ENCODE measurements around the gene FGFR2. TPM values are rescaled to one million over a fixed set of nuclear protein-coding genes. Genes with fewer than 3 reads are reported as not detected.

FGFR2 gene
- total RNA-seq, 2 experiments from 2014 or later = not detected

DNA sequence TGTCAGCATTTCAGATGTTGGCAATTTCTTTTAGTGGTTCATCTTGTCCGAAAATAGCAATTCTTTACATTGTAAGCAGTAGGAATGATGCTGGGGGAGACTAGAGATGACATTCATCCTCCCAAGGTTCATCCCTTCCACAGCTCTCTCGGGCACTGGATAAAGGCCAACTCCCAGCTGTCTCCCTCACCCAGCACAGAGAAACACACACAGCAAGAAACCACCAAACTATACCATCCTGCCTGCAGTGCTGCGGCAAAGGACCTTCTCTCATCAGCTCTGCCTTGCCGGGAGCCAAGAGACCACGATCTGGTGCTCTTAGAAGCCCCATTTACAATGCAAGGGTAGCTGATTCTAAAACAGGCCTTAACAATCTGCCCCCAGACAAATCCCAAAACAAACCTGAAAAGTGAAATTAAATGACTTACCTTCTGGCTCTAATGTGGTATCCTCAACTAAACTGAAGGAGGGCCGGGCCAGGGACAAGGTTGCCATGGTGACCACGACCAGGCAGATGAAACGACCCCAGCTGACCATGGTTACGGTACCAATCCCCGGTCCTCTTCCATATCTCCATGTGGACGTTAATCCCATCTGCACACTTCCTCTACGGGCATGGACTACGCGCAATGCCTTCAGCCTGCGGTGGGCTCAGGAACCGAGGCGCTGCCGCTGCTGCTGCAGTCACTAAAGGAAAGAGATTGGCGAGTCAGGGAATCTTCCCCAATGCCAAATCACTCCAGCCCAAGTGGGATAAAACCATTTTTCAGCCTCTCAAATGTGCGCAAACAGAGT is 4.8 kb downstream of the FGFR2 start:
- ChIA-PET CTCF (no interaction called here), POLR2A (no interaction called here)

DNA sequence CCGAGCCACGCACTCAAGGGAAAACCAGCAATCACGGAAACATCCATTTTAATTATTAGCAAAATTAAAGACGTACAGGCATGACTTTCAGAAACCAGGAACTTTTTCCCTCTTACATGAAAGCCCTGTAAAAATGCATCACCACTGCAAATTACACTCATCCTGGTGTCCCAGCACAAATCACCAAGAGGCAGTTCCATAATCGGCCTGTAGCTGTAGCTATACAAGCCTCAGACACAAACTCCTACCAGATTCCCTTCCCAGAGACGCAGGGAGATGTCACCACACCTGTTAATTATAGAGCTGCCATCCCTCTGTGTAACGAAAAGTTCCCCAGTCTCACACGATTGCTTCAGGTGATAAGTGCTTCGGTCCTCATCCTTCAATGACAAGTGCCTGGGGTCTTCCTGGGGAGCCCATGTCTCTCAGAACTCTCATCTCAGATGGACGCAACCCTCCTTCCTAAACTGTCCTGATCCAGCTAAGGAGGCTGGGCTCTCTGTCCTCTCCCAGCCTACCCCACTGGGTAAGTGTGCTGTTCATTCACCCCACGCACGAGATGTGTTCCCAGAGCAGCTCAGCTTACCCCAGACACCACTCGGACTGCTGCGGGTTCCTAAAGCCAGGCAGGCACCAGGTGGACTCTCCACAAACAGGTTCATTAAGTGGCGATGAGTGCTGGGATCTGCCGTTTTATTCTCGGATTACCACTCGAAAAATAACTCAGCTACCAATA is 5.9 kb downstream of the FGFR2 start:
- POLR2A ChIA-PET = no interaction called here
- CTCF ChIA-PET = no interaction called here

DNA sequence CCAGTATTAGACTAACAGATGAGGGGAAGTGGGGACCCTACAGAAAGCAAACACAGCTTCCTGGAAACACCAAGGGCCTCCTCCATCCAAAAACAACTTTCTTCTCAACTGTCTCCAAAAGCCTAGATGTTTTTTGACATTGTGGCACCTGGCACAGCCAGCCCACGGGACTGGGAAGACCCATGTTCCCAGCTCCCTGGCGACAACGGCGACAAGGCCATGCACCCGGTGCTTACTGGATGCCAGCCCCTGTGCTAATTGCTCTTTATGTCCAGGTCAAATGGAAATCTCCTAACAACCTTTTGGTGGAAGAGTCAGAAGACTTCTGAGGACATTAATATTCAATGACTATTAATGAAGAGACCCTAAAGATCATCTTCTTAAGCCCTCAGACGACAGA is 7.1 kb downstream of the FGFR2 start:
- ChIA-PET CTCF (no interaction called here), POLR2A (no interaction called here)

DNA sequence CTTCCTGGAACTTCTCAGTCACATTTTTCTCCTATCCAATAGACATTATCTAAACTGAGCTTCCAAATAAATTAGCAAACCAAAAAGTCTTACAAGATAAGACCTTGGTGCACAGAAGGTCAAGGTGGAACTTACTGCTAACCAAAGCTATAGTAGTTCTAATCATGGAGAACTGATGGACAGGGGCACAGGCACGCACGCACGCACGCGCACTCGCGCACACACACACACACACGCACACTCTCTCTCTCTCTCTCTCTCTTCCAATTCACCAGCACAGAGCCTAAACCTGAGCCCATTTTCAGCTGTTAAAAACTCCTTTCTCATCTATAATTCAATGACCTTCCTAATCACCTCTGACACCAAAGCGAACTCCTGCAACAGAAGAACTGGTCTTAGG is 7.5 kb downstream of the FGFR2 start:
- ChIA-PET CTCF (no interaction called here), POLR2A (no interaction called here)

DNA sequence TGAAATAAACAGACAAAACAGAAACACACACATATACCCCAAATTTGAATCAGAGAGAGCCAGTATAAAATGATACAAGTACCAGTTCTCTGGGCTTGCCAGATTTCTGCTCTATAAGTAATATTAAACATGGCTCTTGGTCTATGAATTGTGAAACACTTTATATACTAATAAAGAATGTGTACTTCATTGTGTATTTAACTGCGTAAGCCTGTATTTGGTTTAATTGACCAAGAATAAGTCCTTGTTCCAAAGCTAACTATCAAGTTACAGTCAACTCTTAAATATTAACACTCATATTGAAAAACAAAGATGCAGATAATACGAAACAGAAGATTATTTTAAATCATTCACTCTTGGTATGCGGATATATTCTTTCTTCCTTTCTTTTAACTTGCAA is 8.7 kb downstream of the FGFR2 start:
- CTCF ChIA-PET = no interaction called here

DNA sequence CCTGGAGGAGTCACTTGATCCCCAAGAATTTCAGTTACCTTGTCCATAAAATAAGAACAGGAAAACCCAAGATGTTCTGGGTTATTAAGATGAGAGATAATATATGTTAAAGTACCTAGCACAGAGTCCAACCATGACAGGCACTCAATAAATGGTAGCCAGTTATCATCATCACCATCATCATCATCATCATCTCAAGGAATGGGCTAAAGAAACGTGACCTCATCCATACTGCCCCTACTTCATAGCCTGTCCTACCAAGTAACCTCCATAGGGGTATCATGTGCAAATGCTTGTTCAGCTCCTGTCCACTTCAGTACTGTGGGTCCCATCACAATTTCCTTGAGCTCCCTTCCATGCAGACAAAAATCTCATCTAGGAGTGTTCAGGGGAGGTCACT is 14.4 kb downstream of the FGFR2 start:
- ChIA-PET CTCF (no interaction called here), POLR2A (no interaction called here)

More for the DNA sequence above, 8.7 kb downstream of the FGFR2 start:
- POLR2A ChIA-PET = no interaction called here

DNA sequence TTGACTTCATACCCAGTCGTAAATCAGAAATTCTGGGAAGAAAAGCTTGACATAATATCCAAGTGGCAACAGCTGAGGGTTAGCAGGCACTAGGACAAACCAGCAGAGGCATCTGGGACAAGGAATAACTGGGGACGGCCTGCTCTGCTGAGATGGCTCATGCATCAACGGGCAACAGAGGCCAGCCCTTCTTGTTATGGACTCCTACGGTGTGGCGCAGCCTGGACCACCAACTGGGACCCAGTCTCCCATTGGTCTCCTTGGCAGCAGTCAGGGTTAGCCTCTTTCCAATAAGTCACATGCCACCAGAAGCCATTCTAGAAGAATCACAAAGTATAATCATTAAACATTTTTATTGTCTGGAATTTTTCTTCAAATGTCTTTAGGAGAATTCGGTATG is 15.0 kb downstream of the FGFR2 start:
- ChIA-PET CTCF (no interaction called here), POLR2A (no interaction called here)

DNA sequence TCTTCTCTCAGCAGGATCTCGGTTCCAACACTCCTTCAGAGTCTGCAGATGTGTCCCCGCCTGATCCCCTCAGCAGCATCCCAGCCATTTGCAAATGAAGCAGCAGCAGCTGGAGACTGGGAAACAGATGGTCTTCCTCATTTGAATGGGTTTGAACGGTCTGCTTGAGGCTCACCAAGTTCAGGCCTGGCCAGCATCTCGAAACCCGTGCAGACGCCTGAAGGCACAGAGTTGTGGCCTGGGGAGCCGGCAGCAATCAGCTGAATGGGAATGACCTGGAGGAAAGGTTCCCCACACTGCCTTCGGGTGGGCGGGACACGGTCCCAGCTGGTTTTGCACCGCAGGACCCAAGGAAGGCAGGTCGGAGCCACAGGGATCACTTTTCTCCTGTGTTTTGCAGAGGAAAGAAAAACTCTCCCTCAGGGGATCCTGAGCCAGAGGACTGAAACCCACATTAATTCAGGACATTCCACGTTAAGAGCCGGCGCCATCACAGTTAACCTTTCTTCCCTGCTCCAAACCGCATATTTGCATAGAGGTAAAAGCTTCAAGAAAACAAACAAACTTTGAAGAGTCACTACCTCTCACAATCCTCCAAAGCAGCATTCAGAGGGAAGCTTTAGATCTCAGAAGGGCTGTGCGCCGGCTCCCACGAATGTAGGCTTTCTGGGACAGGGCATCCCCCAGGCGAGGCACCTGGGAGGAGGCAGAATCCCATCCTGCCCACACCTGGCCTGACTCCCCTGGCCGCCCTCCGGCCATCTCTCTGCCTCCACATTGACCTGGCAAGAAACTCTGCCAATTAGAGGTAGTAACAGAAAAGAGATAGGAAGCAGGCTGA is 17.7 kb downstream of the FGFR2 start:
- ChIA-PET CTCF (no interaction called here), POLR2A (no interaction called here)

DNA sequence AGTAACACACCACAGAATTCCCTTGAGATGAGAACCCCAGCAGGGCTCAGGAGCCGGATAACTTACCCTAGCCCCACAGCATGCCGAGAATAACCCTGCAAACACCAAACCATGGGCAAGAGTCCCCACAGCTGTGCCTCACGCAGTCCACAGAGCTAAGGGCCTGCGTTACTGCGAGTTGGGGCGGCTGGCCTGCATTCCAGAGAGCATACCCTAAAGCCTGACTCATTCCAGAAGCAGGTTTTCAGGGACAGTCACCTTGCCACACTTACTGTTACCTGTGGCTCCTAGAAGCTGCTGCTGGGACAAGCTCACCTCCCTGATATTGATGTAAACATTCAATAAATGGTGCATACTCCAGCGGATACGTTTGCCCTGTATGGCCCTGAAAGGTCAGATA is 18.6 kb downstream of the FGFR2 start:
- ChIA-PET POLR2A (no interaction called here), CTCF (no interaction called here)

DNA sequence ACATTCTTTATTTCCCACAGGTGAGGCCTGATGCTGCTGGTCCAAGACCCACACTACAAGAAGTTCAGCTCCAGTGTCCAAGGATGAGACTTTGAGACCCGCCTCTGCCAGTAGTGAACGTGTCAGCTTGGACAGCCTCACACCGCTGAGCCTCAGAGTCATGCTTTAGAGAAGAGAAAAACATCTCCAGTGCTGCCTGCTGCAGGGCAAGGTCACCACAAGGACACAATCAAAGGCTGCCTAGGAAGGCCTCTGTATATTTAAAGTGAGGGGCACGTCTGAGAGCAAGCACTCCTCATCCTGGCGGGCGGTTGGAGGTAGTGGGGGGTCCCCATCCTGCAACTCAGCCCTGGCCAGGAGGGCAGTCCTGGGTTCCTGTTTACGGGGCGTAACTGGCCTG is 19.3 kb downstream of the FGFR2 start:
- CTCF ChIA-PET = no interaction called here
- POLR2A ChIA-PET = no interaction called here

DNA sequence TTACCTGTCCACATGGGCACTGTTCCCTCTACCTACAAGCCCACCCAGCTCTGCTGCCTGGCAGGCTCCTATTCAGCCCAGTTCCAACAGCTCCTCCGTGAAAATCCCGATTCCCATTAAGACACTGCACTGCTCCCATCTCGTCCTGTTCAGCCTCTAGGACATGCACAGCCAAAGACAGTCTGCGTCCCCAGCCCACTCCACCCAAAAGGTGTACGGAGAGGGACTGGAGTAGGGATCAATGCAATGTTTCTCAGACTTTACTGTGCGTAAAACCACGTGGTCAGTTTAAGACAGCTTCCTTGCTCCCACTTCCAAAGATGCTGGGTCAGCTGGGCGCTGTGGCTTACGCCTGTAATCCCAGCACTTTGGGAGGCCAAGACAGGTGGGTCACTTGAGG is 19.9 kb downstream of the FGFR2 start:
- POLR2A ChIA-PET = no interaction called here
- CTCF ChIA-PET = interaction anchor here (0.8 kb wide), 1 partner anchor 36 kb away, joined by 3 read pairs; no protein-coding TSS in a partner anchor

DNA sequence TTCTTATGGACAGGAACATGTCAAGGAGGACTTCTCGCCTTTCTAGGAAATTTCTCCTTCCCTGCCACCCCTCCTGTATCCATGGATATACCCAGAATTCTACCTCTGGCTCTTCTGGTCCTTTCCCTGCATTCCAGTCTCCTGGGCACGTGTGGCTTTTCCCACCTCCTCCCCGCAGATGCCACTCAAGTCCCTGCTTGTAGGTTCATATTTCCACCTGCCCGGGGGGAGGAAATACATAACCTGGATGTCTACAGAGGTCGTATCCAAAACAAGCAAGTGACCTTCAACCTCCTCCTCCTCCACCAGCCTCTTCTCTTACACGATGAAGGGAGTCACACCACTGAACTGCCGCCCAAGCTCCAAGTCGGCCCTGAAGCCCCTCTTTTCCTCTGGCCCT is 20.7 kb downstream of the FGFR2 start:
- POLR2A ChIA-PET = no interaction called here
- CTCF ChIA-PET = interaction anchor here (0.8 kb wide), 1 partner anchor 35 kb away, joined by 3 read pairs; no protein-coding TSS in a partner anchor

DNA sequence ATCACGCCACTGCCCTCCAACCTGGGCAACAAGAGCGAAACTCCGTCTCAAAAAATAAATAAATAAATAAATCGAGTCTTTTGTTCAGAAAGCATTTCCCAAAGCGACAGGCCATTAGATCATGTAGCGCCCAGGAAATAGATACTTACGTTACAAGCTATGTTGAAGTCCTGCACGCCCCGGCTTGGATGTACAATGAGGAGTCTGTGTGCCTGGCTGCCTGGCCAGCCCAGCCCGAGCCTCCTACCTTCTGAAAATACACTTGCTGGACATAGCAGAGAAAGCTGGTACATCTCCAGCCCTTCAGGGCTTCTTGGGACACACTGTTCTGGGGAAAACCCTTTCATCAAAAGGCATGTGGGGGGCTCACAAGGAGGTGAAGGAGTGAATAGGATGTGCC is 22.1 kb downstream of the FGFR2 start:
- ChIA-PET POLR2A (no interaction called here), CTCF (interaction anchor here (0.7 kb wide), 1 partner anchor 524 kb away, joined by 3 read pairs; no protein-coding TSS in a partner anchor)

DNA sequence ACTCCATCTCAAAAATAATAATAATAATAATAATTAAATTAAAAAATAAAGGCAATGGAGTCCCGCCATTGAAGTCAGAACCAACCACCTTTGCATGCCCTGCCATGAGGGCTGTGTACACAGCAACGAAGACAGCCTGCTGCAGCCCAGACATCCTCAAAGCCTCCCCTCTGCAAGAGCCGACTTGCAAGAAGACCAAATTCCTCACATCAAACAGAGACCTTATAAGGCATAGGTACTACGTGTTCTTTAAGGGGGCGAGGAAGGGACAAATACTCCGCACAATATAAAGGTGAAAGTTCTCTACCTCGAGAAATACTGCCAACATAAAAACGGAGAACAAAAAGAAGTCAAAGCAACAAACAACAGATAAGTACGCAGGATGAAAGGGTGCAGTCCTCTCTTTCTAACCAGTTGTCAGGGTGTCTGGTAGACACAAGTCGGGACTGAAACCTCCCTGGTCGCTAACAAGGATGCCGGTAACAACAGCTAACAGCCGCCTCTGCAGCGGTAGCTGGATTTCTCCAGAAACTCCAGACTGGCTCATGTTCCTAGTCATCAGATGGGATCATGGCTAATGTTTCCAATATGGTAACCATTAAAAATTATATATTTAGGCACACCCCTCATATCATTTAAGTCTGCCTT is 23.6 kb downstream of the FGFR2 start:
- POLR2A ChIA-PET = no interaction called here
- CTCF ChIA-PET = no interaction called here

DNA sequence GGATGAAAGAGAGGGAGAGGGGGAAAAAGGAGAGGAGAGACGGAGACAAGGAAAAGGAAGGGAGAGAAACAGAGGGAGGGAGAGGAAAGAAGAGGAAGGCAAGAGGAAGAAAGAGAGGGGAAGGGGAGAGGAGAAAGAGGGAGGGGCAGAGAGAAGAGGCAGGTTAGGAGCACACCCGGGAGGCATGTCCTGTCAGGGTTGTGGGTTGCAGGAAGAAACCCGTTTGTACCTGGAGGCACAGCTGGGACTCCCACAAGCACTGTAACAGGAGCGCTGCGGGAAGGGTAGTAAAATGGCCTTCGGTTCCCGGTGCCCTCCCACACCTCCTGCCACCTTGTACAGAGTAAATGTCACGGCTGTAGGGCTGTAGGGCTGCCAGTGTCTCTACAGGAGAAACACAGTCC is 24.7 kb downstream of the FGFR2 start:
- ChIA-PET POLR2A (no interaction called here), CTCF (no interaction called here)

DNA sequence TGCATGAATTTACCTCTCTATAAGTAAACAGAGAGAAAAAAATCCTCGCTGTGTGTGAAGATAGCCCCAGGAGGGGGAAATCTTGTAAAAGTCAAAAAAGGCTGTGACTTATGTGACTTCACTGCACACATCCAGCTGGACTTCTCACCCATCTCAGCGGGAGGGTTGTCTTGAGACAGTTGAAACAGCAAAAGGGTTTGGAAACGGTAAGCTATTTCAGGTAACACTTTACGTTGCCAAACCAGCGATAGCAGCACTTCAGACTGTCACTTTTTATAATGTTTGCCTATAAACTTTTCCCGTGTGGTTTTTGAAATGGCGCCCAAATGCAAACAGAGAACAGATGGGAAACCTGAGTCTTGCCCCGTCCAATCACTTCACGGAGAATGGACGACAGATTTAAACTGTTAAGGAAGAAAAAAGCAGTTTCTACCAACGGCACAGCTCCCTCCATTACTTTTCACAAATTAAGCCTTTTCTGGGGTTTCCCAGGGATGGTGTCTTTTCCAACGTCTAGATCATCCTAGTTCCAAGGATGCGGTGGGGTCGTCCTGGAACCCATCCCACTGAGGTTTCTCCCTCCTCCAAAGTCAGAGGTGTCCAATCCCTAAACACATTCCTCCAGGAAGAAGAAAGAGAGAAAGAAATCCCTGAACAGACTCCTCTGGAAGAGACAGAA is 25.2 kb downstream of the FGFR2 start:
- ChIA-PET CTCF (no interaction called here), POLR2A (no interaction called here)

DNA sequence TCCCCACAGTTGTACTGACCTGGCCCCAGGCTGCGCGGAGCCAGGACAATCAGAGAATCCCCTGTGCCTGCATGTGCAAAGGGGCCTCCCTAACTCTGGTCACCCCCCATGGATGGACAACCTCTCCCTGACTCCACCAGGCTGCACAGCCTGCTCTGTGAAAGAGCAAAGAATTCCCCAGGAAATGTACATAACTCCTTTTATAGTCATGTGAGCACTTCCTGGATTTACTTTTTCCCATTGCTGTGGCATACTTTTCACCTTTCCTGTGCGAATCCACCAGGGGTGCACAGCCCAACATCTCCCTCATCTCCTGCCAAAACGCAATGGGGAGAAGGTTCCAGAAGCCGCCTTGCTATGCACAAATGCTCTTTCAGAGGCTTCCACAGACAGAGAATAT is 27.9 kb downstream of the FGFR2 start:
- ChIA-PET CTCF (no interaction called here), POLR2A (no interaction called here)

DNA sequence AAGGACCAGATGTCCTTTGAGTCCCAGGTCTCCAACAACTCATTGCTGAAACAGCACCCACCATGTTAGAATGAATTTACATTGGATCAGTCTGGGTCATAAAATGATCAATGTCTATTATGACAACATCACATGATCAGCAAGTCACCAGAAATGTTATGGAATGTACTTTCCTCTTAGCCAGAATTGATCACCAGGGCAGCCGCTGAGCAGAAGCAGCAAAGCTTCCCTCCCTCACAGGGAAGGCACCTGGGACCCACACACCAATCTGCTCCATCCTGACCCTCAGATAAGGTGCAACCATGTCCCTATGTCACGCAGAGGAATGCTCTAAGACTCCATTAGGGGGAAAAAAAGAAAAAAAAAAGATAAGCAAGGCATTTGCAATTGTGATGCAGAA is 30.0 kb downstream of the FGFR2 start:
- ChIA-PET CTCF (no interaction called here), POLR2A (no interaction called here)

DNA sequence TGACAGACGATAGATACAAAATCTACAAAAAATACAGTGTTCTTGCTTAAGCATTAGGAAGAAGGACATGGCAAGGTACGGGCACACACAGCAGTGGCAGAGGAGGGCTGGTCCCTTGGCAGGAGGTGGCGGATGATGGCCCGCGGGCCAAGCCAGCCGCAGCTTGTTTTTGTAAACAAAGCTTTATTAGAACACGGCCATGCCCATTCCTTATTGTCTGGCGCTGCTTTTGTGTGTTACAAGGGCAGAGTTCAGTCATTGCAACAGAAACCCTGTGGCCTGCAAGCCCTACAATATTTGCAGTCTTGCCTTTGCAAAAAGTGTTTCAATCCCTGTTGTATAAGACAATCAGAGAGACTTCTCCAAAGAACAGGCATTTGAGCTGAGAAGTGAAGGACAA is 30.7 kb downstream of the FGFR2 start:
- CTCF ChIA-PET = no interaction called here
- POLR2A ChIA-PET = no interaction called here

DNA sequence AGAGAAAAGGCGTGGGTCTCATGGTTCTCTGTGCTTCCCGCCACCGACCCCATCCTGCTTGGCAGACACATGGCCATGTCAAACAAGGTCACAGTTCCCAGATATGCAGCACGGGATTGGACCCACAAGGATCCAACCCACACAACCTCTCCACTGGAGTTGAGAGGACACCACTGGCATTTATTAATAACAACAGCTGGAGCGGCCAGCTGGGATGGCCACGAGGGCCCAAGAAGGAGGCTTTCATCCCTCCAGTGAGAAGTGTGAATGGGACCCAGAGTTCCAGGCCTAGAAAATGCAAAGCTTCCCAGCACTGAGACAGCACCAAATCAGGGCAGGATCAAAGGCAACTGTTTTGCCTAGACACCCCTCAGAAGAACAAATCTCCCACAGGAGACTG is 31.5 kb downstream of the FGFR2 start:
- POLR2A ChIA-PET = no interaction called here
- CTCF ChIA-PET = no interaction called here
